Transverse colon (tissue), 4 donors: ENCODE measurements around the gene FXYD3. TPM values are rescaled to one million over a fixed set of nuclear protein-coding genes. Genes with fewer than 3 reads are reported as not detected.
"Not testable (repeated sequence)": the region's sequence is repeated elsewhere in the genome, so short reads cannot be mapped to it uniquely, and the experiment has no call there.

Experiments
- DNase-seq: peaks from one replicate; pipeline ENCODE4 v3.0.0-alpha.2; 2019
- H3K27ac ChIP-seq, 4 donors: fragments of 200-600 bp; sonication (generic); 2 replicates each; pipeline ENCODE4 v1.5.1; 2016 to 2018; ENCODE audit warnings: inconsistent platforms in 4 of 4
- H3K27me3 ChIP-seq: fragments of 200-600 bp; sonication (generic); 2 replicates; pipeline ENCODE4 v1.5.1; 2017; ENCODE audit warnings: inconsistent platforms
- H3K36me3 ChIP-seq, 4 donors: fragments of 200-600 bp; sonication (generic); 2 replicates each; pipeline ENCODE4 v1.5.1; 2017 to 2019; ENCODE audit warnings: inconsistent platforms in 4 of 4
- H3K4me1 ChIP-seq, 4 donors: fragments of 200-600 bp; sonication (generic); 2 replicates each; pipeline ENCODE4 v1.5.1; 2017 to 2020; ENCODE audit warnings: inconsistent platforms in 4 of 4
- H3K4me3 ChIP-seq, 4 donors: fragments of 200-600 bp; sonication (generic); 1 replicate in 1 of 4; 2 replicates in 3 of 4; pipeline versions ENCODE4 v1.5.1 to v1.6.1; 2017 to 2019; ENCODE audit warnings: inconsistent platforms in 4 of 4
- H3K9me3 ChIP-seq, 2 donors: fragments of 200-600 bp; sonication (generic); 2 replicates each; pipeline ENCODE4 v1.5.1; 2017 to 2019; ENCODE audit warnings: inconsistent platforms in 2 of 2
- CTCF ChIP-seq, 5 experiments: fragments of 200-600 bp in 3 of 5; fragments of 450-650 bp in 2 of 5; sonication (generic) in 3 of 5; IDR thresholded peaks; 1 replicate in 2 of 5; 2 replicates in 3 of 5; pipeline ENCODE4 v1.5.1; 2016 to 2017; ENCODE audit warnings: antibody characterized with exemption in 5 of 5, inconsistent platforms in 3 of 5, mild to moderate bottlenecking in 2 of 5, moderate library complexity in 1 of 5
- EP300 ChIP-seq: sonication (generic); formaldehyde crosslinking; IDR thresholded peaks from one replicate; pipeline ENCODE4 v1.6.1; 2017; ENCODE audit warnings: antibody characterized with exemption, low read depth
- POLR2A ChIP-seq: fragments of 450-650 bp; IDR thresholded peaks from one replicate; pipeline ENCODE4 v1.6.1; 2016; ENCODE audit warnings: antibody characterized with exemption, mild to moderate bottlenecking, moderate library complexity
- POLR2AphosphoS5 ChIP-seq, 3 donors: sonication (generic); formaldehyde crosslinking; IDR thresholded peaks; one replicate each; pipeline ENCODE4 v1.6.1; 2016; ENCODE audit warnings: antibody characterized with exemption in 3 of 3
- WGBS, 2 donors: methylation state at CpG; one replicate each; pipeline ENCODE4 v1.1.5; 2018; ENCODE audit warnings: low coverage in 1 of 2; 5-methylcytosine and 5-hydroxymethylcytosine counted together
- in situ Hi-C, 4 donors: fragments of 200-750 bp; cut with MboI; loops; one replicate each; pipeline versions ENCODE4 v1.15.0 to v1.15.1; 2017; ENCODE audit warnings: low sequenced_read_pairs in 3 of 4, low pct_ligation_motif_present in 1 of 4, low pct_unique_long_range_greater_than_20kb in 1 of 4
- intact Hi-C: fragments of 100-400 bp; cut with DNase I; formaldehyde crosslinking; loops from one replicate; pipeline ENCODE4 v1.15.1; 2023; ENCODE audit warnings: low total_unique reads
- total RNA-seq, 4 donors: library from RNA; depleted of rRNA; stranded (reverse); fragments of >200 nt; gene quantifications; one replicate each; pipeline ENCODE4 v1.1.0, GENCODE V29; 2016

Gene FXYD3
- total RNA-seq, 4 donors from 2014 or later, result 1,678 to 4,641 (median 3,622) TPM

- intact Hi-C loops, result no loop called here
- Histone ChIP-seq H3K4me3 (no peak overlapping the region), H3K4me1 (peaks cover 3 to 15% (median 13%) of the 10 kb centered on the region in 4 donors), H3K9me3 (no peaks in the 10 kb centered on the region), H3K27ac (no peak overlapping the region), H3K27me3 (peaks cover 38% of the 10 kb centered on the region), H3K36me3 (no peaks in the 10 kb centered on the region)
- 40 to 77% methylated on average over 1 to 7 of the region's 7 CpGs for WGBS, 2 donors
- DNase-seq, result no peak
- TF ChIP-seq POLR2AphosphoS5 (IDR thresholded peaks at IDR 0.05), result no peak
- TF ChIP-seq CTCF (IDR thresholded peaks at IDR 0.05), result no peak
- TF ChIP-seq POLR2A, result no peak
- no peak for TF ChIP-seq EP300
- in situ Hi-C loops, result no loop called here
Observed at GRCh38 chr19:35146746-35147459, 31.3 kb downstream of the FXYD3 start.

GRCh38 chr19:35149463-35149862 lies 33.8 kb downstream of the FXYD3 start:
- H3K36me3 ChIP-seq, result no peaks in the 10 kb centered on the region
- H3K4me3 ChIP-seq, result no peak overlapping the region
- intact Hi-C loops (no loop called here), in situ Hi-C loops (no loop called here)
- peaks cover 7 to 12% (median 11%) of the 10 kb centered on the region in 4 donors for H3K4me1 ChIP-seq
- no peak for DNase-seq
- H3K27ac ChIP-seq, result no peak overlapping the region
- no peak for TF ChIP-seq CTCF (IDR thresholded peaks at IDR 0.05)
- TF ChIP-seq EP300, result no peak
- no peak for TF ChIP-seq POLR2AphosphoS5 (IDR thresholded peaks at IDR 0.05)
- no peak for TF ChIP-seq POLR2A
- H3K27me3 ChIP-seq, result peaks cover 38% of the 10 kb centered on the region
- WGBS, 2 donors, result 79 to 100% methylated on average over 3 of the region's 3 CpGs
- no peaks in the 10 kb centered on the region for H3K9me3 ChIP-seq

GRCh38 chr19:35150445-35150844 lies 34.8 kb downstream of the FXYD3 start:
- Histone ChIP-seq H3K4me3 (no peak overlapping the region), H3K9me3 (no peaks in the 10 kb centered on the region), H3K27me3 (peaks cover 48% of the 10 kb centered on the region), H3K4me1 (peaks cover 7 to 18% (median 16%) of the 10 kb centered on the region in 4 donors), H3K36me3 (no peaks in the 10 kb centered on the region), H3K27ac (no peak overlapping the region)
- no peak for DNase-seq
- TF ChIP-seq EP300, result no peak
- no peak for TF ChIP-seq POLR2A
- TF ChIP-seq CTCF (IDR thresholded peaks at IDR 0.05), result no peak
- no peak for TF ChIP-seq POLR2AphosphoS5 (IDR thresholded peaks at IDR 0.05)
- intact Hi-C loops (no loop called here), in situ Hi-C loops (no loop called here)
- 60 to 62% methylated on average over 2 of the region's 2 CpGs for WGBS, 2 donors

GRCh38 chr19:35151273-35152065 lies 35.8 kb downstream of the FXYD3 start:
- Histone ChIP-seq H3K4me1 (peaks cover 7 to 26% (median 18%) of the 10 kb centered on the region in 4 donors), H3K36me3 (no peaks in the 10 kb centered on the region), H3K9me3 (no peaks in the 10 kb centered on the region), H3K4me3 (no peak overlapping the region), H3K27me3 (peaks cover 57% of the 10 kb centered on the region), H3K27ac (no peak overlapping the region)
- DNase-seq, result no peak
- in situ Hi-C loops, result no loop called here
- intact Hi-C loops, result no loop called here
- 79 to 84% methylated on average over 6 to 20 of the region's 20 CpGs for WGBS, 2 donors
- TF ChIP-seq CTCF (IDR thresholded peaks at IDR 0.05) (no peak), POLR2AphosphoS5 (IDR thresholded peaks at IDR 0.05) (no peak), POLR2A (no peak), EP300 (no peak)

- intact Hi-C loops, H3K27ac ChIP-seq, H3K36me3 ChIP-seq, H3K4me3 ChIP-seq, in situ Hi-C loops, DNase-seq, H3K9me3 ChIP-seq: not testable (repeated sequence)
- 51 to 59% methylated on average over 9 to 10 of the region's 10 CpGs for WGBS, 2 donors
- Histone ChIP-seq H3K4me1 (peaks cover 7 to 26% (median 18%) of the 10 kb centered on the region in 4 donors), H3K27me3 (peaks cover 57% of the 10 kb centered on the region)
Observed at GRCh38 chr19:35153129-35153522, 37.5 kb downstream of the FXYD3 start.
